T-cell (primary cell): Measurements from ENCODE around the gene PNMA8C. TPM values are rescaled to one million over a fixed set of nuclear protein-coding genes. Genes with fewer than 3 reads are reported as not detected.

Experiments
- ATAC-seq, 4 experiments: fragments of 200-7000 bp in 3 of 4; fragments of 150-1000 bp in 1 of 4; cut with Tn5 transposase; replicated peaks in 1 of 4; 1 replicate in 3 of 4; 2 replicates in 1 of 4; pipeline ENCODE4 v1.10.0; 2021; ENCODE audit warnings: moderate library complexity in 3 of 4, mild to moderate bottlenecking in 2 of 4, moderate number of reproducible peaks in 1 of 4
- CTCF ChIA-PET, 2 donors: fragments of 300-600 bp; sonication (Branson Sonifier 250); formaldehyde crosslinking; loops; one replicate each; lab custom pipeline; 2022; ENCODE audit warnings: antibody characterized with exemption in 2 of 2; lab: Charles Lee
- POLR2A ChIA-PET, 2 donors: fragments of 300-600 bp; sonication (Branson Sonifier 250); formaldehyde crosslinking; loops; one replicate each; lab custom pipeline; 2022; ENCODE audit warnings: antibody characterized with exemption in 2 of 2; lab: Charles Lee
- DNase-seq, 35 experiments: peaks; one replicate each; pipeline versions ENCODE4 v3.0.0 to v3.0.0-alpha.2; 2013 to 2023
- H3K27ac ChIP-seq: one replicate; pipeline ENCODE4 v1.5.1; 2013; ENCODE audit warnings: low read length
- H3K27me3 ChIP-seq, 2 experiments: replicated peaks in 1 of 2; 1 replicate in 1 of 2; 2 replicates in 1 of 2; pipeline versions ENCODE4 v1.6.1 to v1.7.0; 2013; ENCODE audit warnings: low read length in 1 of 2, mixed read lengths in 1 of 2; ENCODE audit not compliant: control insufficient read depth in 2 of 2, insufficient read depth in 2 of 2; ENCODE audit errors: extremely low read depth in 1 of 2
- H3K36me3 ChIP-seq, 2 donors: 1 replicate in 1 of 2; 2 replicates in 1 of 2; pipeline versions ENCODE4 v1.6.1 to v1.7.0; 2013; ENCODE audit warnings: low read length in 1 of 2; ENCODE audit not compliant: control insufficient read depth in 2 of 2, insufficient read depth in 1 of 2; ENCODE audit errors: extremely low read depth in 1 of 2
- H3K4me1 ChIP-seq, 2 experiments: 1 replicate in 1 of 2; 2 replicates in 1 of 2; pipeline versions ENCODE4 v1.6.1 to v1.7.0; 2013; ENCODE audit warnings: low read length in 2 of 2, mixed read lengths in 1 of 2; ENCODE audit not compliant: insufficient read depth in 2 of 2, control insufficient read depth in 1 of 2; ENCODE audit errors: extremely low read depth in 1 of 2
- H3K4me3 ChIP-seq, 2 donors: 1 replicate in 1 of 2; 2 replicates in 1 of 2; pipeline versions ENCODE4 v1.5.1 to v1.7.0; 2013; ENCODE audit warnings: mild to moderate bottlenecking in 2 of 2, low read length in 1 of 2, moderate library complexity in 1 of 2; ENCODE audit not compliant: control insufficient read depth in 1 of 2; ENCODE audit errors: extremely low read depth in 1 of 2
- H3K9me3 ChIP-seq: 2 replicates; pipeline ENCODE4 v1.7.0; 2013
- H3K27ac Mint-ChIP-seq, 2 donors: one replicate each; pipeline ENCODE4 v1.8.0; 2020 to 2021; ENCODE audit warnings: mild to moderate bottlenecking in 2 of 2, mixed read lengths in 2 of 2
- H3K27me3 Mint-ChIP-seq, 2 donors: one replicate each; pipeline ENCODE4 v1.8.0; 2021 to 2022; ENCODE audit warnings: mixed read lengths in 2 of 2
- H3K36me3 Mint-ChIP-seq: one replicate; pipeline ENCODE4 v1.8.0; 2021; ENCODE audit warnings: mixed read lengths
- H3K4me1 Mint-ChIP-seq, 3 donors: one replicate each; pipeline ENCODE4 v1.8.0; 2020 to 2022; ENCODE audit warnings: mixed read lengths in 3 of 3, mild to moderate bottlenecking in 1 of 3
- H3K4me3 Mint-ChIP-seq, 3 donors: one replicate each; pipeline ENCODE4 v1.8.0; 2020 to 2022; ENCODE audit warnings: mild to moderate bottlenecking in 3 of 3, mixed read lengths in 3 of 3, moderate library complexity in 3 of 3
- H3K9me3 Mint-ChIP-seq, 3 donors: one replicate each; pipeline ENCODE4 v1.8.0; 2020 to 2022; ENCODE audit warnings: mixed read lengths in 3 of 3
- WGBS: methylation state at CpG from one replicate; pipeline ENCODE4 v1.1.5; 2013; ENCODE audit warnings: missing lambda C conversion rate; ENCODE audit not compliant: insufficient coverage; 5-methylcytosine and 5-hydroxymethylcytosine counted together
- total RNA-seq, 35 experiments: library from RNA in 6 of 35; stranded (reverse) in 6 of 35; fragments of 120-200 nt in 1 of 35; gene quantifications; one replicate each; pipeline versions ENCODE4 v1.2.1 to v1.2.4 and lab custom pipeline; 2013 to 2026

Gene PNMA8C
- total RNA-seq (not detected), total RNA-seq (lab: John Stamatoyannopoulos, UW) (0 to 0.63 (median 0) reads per million in 29 experiments)
- total RNA-seq (2013): not detected

- Histone ChIP-seq H3K27me3 (peaks cover 5 to 66% of the 10 kb centered on the region in 2 experiments), H3K4me3 (peak within 1 kb of the TSS; percentile 23 to 29), H3K9me3 (no peaks in the 10 kb centered on the region), H3K4me1 (peaks cover 0 to 25% of the 10 kb centered on the region in 2 experiments), H3K36me3 (no peaks in the 10 kb centered on the region), H3K27ac (no peak within 1 kb of the TSS)
- H3K27ac Mint-ChIP-seq: no peak within 1 kb of the TSS
- H3K4me1 Mint-ChIP-seq: peaks cover 29 to 32% (median 32%) of the 10 kb centered on the region in 3 donors
- DNase-seq (peak in 29 of 35 experiments; percentile 12 to 63 (median 29)), ATAC-seq (peak; percentile 31 to 77 (median 70))
- POLR2A ChIA-PET: no interaction called here
- H3K9me3 Mint-ChIP-seq: no peaks in the 10 kb centered on the region
- H3K27me3 Mint-ChIP-seq: peaks cover 62 to 79% of the 10 kb centered on the region in 2 donors
- 26% methylated on average over 50 of the region's 52 CpGs for WGBS
- H3K36me3 Mint-ChIP-seq: no peaks in the 10 kb centered on the region
- peak within 1 kb of the TSS; percentile 57 to 83 (median 66) for H3K4me3 Mint-ChIP-seq
- CTCF ChIA-PET: no interaction called here
Observed at GRCh38 chr19:46428239-46429135, at the start of gene PNMA8C. PNMA8C (minus strand) TSS chr19:46428936; CDS start chr19:46428359, 577 bp downstream.

GRCh38 chr19:46475986-46476385 is 47.2 kb upstream of the PNMA8C start:
- Histone ChIP-seq H3K36me3 (no peaks in the 10 kb centered on the region), H3K9me3 (no peaks in the 10 kb centered on the region), H3K27ac (no peak overlapping the region), H3K27me3 (peaks cover 2 to 65% of the 10 kb centered on the region in 2 experiments), H3K4me3 (no peak overlapping the region), H3K4me1 (peaks cover 0 to 7% of the 10 kb centered on the region in 2 experiments)
- Mint-ChIP-seq H3K27me3 (peaks cover 47 to 50% of the 10 kb centered on the region in 2 donors), H3K36me3 (no peaks in the 10 kb centered on the region), H3K27ac (no peak overlapping the region), H3K4me1 (peaks cover 0 to 9% (median 0%) of the 10 kb centered on the region in 3 donors), H3K4me3 (no peak overlapping the region), H3K9me3 (no peaks in the 10 kb centered on the region)
- ATAC-seq (no peak), DNase-seq (no peak)
- POLR2A ChIA-PET: no interaction called here
- CTCF ChIA-PET: no interaction called here
- no CpG with 5 or more reads among the region's 2 CpGs for WGBS

- no peaks in the 10 kb centered on the region for H3K9me3 ChIP-seq
- no peaks in the 10 kb centered on the region for H3K36me3 ChIP-seq
- H3K27me3 ChIP-seq: peaks cover 2 to 80% of the 10 kb centered on the region in 2 experiments
- ATAC-seq (no peak), DNase-seq (no peak)
- peaks cover 0 to 10% of the 10 kb centered on the region in 2 experiments for H3K4me1 ChIP-seq
- POLR2A ChIA-PET: no interaction called here
- WGBS: 92% methylated on average over 6 of the region's 8 CpGs
- Mint-ChIP-seq H3K9me3 (no peaks in the 10 kb centered on the region), H3K4me3 (no peak overlapping the region), H3K4me1 (peaks cover 0 to 9% (median 0%) of the 10 kb centered on the region in 3 donors), H3K27me3 (peaks cover 51 to 60% of the 10 kb centered on the region in 2 donors), H3K27ac (no peak overlapping the region), H3K36me3 (no peaks in the 10 kb centered on the region)
- CTCF ChIA-PET: interaction anchor here in 1 of 2 donors (0.6 kb wide), 1 partner anchor 33 kb away, joined by 5 read pairs; no protein-coding TSS in a partner anchor
- no peak overlapping the region for H3K4me3 ChIP-seq
- H3K27ac ChIP-seq: no peak overlapping the region
Observed at GRCh38 chr19:46474211-46474610, 45.5 kb upstream of the PNMA8C start.

- CTCF ChIA-PET: no interaction called here
- ATAC-seq: no peak
- Mint-ChIP-seq H3K27ac (no peak overlapping the region), H3K4me1 (peaks cover 0 to 4% (median 0%) of the 10 kb centered on the region in 3 donors), H3K27me3 (peaks cover 45 to 61% of the 10 kb centered on the region in 2 donors), H3K36me3 (no peaks in the 10 kb centered on the region), H3K9me3 (no peaks in the 10 kb centered on the region), H3K4me3 (no peak overlapping the region)
- peaks cover 0 to 10% of the 10 kb centered on the region in 2 experiments for H3K4me1 ChIP-seq
- H3K36me3 ChIP-seq: no peaks in the 10 kb centered on the region
- no peak for DNase-seq
- WGBS: 89% methylated on average over 1 of the region's 4 CpGs
- H3K27ac ChIP-seq: no peak overlapping the region
- H3K4me3 ChIP-seq: no peak overlapping the region
- POLR2A ChIA-PET: no interaction called here
- H3K27me3 ChIP-seq: peaks cover 2 to 67% of the 10 kb centered on the region in 2 experiments
- no peaks in the 10 kb centered on the region for H3K9me3 ChIP-seq
Observed at GRCh38 chr19:46472592-46472991, 43.9 kb upstream of the PNMA8C start.

GRCh38 chr19:46471811-46472543 is 43.2 kb upstream of the PNMA8C start:
- peak overlapping the region in 1 of 2 donors; percentile 48 for H3K4me3 ChIP-seq
- H3K4me1 Mint-ChIP-seq: peaks cover 0 to 6% (median 0%) of the 10 kb centered on the region in 3 donors
- ChIA-PET POLR2A (no interaction called here), CTCF (no interaction called here)
- peaks cover 2 to 62% of the 10 kb centered on the region in 2 experiments for H3K27me3 ChIP-seq
- H3K27ac ChIP-seq: no peak overlapping the region
- DNase-seq (no peak), ATAC-seq (no peak)
- H3K36me3 Mint-ChIP-seq: no peaks in the 10 kb centered on the region
- H3K4me1 ChIP-seq: peaks cover 0 to 10% of the 10 kb centered on the region in 2 experiments
- H3K9me3 Mint-ChIP-seq: no peaks in the 10 kb centered on the region
- 54% methylated on average over 10 of the region's 11 CpGs for WGBS
- no peaks in the 10 kb centered on the region for H3K9me3 ChIP-seq
- H3K27me3 Mint-ChIP-seq: peaks cover 49 to 63% of the 10 kb centered on the region in 2 donors
- H3K36me3 ChIP-seq: no peaks in the 10 kb centered on the region
- no peak overlapping the region for H3K4me3 Mint-ChIP-seq
- H3K27ac Mint-ChIP-seq: no peak overlapping the region

- Histone ChIP-seq H3K4me3 (peak within 1 kb of the TSS in 1 of 2 donors; percentile 48), H3K9me3 (no peaks in the 10 kb centered on the region), H3K4me1 (peaks cover 0 to 10% of the 10 kb centered on the region in 2 experiments), H3K27ac (no peak within 1 kb of the TSS), H3K36me3 (no peaks in the 10 kb centered on the region), H3K27me3 (peaks cover 2 to 57% of the 10 kb centered on the region in 2 experiments)
- H3K27me3 Mint-ChIP-seq: peaks cover 53 to 65% of the 10 kb centered on the region in 2 donors
- H3K36me3 Mint-ChIP-seq: no peaks in the 10 kb centered on the region
- peak in 2 of 35 experiments; percentile 6 to 32 for DNase-seq
- ChIA-PET POLR2A (no interaction called here), CTCF (no interaction called here)
- H3K27ac Mint-ChIP-seq: no peak within 1 kb of the TSS
- no peak within 1 kb of the TSS for H3K4me3 Mint-ChIP-seq
- ATAC-seq: no peak
- H3K4me1 Mint-ChIP-seq: peaks cover 0 to 14% (median 4%) of the 10 kb centered on the region in 3 donors
- no peaks in the 10 kb centered on the region for H3K9me3 Mint-ChIP-seq
- 7% methylated on average over 56 of the region's 57 CpGs for WGBS
Observed at GRCh38 chr19:46471116-46471733, 42.5 kb upstream of the PNMA8C start, which contains the start of gene PNMA8A. PNMA8A (minus strand) TSS chr19:46471563; CDS start chr19:46471035, 528 bp downstream.
